GM18526 (cell line): Measurements from ENCODE around the gene TRPV6.

Experiments used
- POLR2A ChIP-seq: IDR thresholded peaks from 3 replicates; pipeline ENCODE4 v1.6.1; 2011; ENCODE audit not compliant: insufficient read length; ENCODE audit errors: extremely low read depth

The TRPV6 gene

DNA sequence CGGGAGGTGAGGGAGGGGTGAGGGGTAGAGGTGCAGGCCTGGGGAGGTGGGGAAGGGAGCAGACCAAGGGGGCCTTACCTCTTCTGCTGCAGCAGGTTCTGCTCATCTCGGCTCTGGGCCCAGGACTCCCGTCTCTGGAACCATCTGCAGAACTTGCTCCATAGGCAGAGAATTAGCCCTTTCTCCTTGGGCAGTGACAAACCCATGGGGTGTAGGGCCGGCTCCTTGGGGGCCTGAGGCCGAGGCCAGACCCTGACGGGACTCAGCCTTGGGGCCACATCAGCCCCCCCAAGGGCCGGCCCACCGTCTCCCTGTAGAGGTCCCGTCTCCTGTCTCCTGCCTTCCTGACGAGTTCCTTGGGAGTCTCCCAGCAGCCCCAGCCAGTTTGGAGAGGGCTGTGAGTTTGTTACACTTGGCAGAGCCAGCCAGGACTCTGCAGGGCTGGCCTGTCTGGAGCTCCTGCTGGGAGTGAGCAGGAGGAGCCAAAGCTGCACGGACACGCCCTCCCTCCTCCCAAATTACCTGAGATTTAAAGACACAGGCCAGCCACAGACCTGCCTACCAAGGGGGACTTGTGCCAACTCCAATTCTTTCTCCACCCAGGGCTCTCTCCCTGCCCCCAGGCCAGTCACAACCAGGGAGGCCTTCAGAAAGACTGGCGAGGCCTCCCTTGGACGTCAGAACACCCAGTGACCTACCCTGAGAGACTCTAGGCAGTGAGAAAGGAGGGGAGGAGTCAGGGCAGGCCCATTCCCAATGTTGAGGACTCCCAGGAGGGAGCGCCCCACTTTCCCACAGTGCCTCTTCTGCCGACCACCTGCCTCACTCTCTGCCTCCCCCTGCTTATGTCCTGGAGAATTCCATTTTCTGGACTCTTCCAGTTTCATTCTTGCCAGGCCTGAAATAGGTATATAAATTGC lies at the start of gene TRPV6:
TSS of gene TRPV6 (minus strand) at position 435 of the 920 bp plus-strand sequence.
- no peak for TF ChIP-seq POLR2A

DNA sequence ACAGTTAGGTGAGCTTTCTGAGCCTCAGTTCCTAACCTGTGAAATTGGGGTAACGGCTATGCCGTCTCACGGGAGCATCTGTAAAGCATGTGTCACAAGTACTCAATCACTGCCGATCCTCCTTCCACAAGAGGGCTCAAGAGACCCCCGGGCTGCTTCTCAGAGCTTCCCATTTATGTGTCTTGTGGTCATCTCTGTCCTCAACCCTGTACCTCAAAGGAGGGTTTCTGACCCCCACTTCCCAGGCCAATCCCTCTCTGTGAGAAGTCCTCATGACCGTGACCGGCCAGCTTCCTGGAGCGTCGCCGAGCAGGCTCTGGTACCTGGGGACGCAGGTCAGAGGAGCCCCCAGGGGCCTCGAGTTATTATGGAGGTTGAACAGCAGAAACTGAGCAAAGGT lies 48.5 kb upstream of the TRPV6 start:
- TF ChIP-seq POLR2A = no peak

GRCh38 chr7:142933624-142934023 lies 48.1 kb upstream of the TRPV6 start, which contains the start of gene TRPV5:
TSS of gene TRPV5 (minus strand) at chr7:142933746. CDS start at chr7:142933459, 287 bp downstream.
- TF ChIP-seq POLR2A = no peak

DNA sequence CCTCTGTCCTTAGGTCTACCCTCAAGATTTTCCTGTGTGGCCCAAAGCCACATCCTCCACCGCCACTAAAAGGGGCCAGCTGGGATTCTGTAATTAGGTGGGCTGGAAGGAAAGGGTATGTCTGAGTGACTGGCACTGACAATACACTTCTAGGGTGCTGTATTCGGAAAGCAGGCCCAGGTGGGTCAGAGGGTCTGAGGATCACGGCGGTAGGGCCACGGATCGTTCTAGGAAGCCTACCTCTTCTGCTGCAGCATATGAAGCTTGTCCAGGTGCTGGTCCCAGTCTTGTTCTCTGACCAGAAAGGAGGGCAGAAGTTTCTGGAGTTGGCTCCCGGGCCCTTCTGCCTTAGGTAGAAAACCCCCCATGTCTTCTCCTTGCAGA lies 47.5 kb upstream of the TRPV6 start:
- no peak for TF ChIP-seq POLR2A

DNA sequence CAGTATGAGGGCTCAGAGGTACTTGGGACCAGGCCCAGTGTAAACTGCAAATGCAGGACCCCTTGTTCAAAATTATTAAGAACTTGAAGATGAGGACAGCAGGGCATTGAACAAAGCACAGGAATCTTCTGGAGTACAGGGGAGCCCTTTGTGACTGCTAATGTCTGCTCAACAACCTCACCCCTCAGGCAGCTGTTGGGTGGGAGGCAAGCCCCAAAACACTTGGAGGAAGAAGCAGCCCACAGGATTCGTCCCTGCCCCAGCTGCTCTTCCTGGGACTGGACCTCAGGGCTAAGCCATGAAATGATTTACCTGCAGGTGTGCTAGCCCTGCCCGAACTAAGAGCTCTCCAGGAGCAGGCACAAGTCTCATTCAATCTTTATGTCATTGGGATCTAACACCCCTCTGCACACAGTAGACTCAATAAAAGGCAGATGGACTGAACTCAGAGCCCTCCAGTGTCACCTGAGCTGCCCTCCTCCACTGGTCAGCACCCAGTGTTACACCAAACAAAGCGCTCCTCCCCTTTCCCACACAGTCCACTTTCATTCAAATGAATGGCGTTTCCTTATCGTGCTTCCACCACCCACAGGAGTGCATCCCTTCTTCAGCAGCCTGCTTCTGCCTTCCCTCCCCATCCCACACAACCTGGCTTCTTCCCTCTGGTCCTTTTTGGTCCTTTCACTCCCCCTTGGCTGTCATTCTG lies 47.0 kb upstream of the TRPV6 start:
- no peak for TF ChIP-seq POLR2A

GRCh38 chr7:142930126-142930730 lies 44.7 kb upstream of the TRPV6 start:
- no peak for TF ChIP-seq POLR2A

DNA sequence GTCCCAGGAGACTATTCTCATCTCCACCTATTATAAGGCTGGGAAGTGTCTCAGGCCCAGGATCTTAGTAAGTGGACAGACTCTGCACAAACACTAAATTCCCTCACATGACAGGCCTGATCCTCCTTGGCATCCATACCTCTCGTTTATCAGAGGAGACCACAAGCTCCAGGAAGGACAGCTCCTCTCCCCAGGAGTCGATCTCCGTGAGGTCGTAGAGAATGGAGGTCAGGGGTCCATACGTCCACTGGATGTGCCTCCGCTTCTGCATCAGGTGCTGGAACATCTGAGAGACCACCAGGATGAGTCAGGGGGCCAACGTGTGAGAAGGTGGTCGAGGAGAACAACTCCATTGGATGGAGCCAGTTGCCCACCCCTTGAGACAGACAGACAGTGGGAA lies 42.4 kb upstream of the TRPV6 start:
- TF ChIP-seq POLR2A = no peak

- no peak for TF ChIP-seq POLR2A
Observed at GRCh38 chr7:142927085-142927745, 41.7 kb upstream of the TRPV6 start.

GRCh38 chr7:142925413-142925812 lies 39.9 kb upstream of the TRPV6 start:
- no peak for TF ChIP-seq POLR2A

DNA sequence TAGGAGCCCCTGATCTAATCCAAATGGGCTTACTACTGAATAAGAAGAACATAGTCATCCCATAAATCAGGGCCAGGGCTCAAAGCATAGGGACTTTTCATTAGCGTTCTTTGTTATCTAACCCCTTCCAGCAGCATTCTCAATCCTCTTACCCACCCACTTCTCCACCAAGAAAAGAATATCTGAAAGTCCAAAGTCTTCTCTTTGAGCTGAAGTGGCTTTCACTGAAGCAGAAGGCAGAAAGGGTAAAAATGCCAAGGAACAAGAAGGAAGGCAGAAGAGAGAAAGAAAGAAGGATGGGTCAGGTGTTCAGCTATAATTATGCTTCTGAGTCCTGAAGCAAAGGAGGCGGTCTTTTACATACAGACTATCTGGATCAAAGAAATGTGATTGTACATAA lies 37.8 kb upstream of the TRPV6 start:
- TF ChIP-seq POLR2A = no peak

DNA sequence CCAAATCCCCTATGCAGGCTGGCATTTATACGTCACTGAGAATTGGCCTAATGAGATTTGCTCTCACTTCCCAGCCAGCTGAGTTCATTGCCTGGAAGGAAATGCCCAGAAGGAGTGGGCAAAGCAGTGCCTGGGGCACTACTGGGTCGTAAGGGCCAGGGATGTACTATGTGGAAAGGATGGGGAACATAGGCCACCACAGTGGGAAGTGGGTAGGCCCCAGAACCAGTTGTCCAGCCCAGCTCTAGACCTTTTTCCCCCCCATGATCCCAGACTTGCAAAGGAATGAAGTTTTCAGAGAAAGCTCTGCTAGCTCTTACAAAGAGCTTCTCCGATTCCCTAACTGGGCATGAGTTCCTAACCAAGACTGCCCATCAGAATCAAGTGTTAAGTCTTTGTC lies 34.1 kb upstream of the TRPV6 start:
- no peak for TF ChIP-seq POLR2A

DNA sequence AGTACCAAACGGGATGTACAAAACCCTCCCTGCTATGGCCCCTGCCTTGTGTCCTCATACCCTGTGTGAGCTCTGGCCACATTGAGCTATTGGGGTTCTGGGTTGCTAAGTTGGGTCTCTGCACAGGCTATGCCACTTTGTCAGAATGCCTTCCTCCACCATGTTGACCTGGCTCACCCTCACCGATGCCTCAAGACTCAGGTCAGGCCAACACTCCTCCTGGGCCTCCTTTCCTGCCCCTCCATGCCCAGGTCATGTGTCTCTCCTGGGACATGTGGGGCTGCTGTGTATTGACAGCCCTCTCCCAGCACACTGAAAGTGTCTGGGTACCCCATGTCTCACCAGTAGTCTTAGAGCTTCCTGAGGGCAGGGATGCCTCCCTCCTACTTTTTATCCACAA lies 33.4 kb upstream of the TRPV6 start:
- TF ChIP-seq POLR2A = no peak

- TF ChIP-seq POLR2A = no peak
Observed at GRCh38 chr7:142917447-142917846, 31.9 kb upstream of the TRPV6 start.

DNA sequence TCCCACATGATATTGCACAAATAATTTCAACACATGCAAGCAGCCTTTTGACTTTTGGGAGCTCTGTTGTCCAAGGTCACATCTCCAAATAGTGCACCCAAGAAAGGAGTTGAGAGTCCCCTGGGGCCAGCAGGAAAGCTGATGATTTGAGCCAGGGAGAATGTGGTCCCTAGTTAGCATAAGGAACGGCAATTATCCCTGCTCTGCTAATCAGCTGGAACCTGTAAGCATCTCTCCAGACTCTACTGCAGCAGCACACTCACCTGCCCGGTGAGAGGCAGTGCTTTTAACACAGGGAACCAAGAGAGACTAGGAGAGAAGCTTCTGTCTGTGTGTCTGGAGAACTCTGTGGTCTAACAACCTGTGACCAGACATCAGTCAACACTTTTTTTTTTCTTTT lies 31.0 kb upstream of the TRPV6 start:
- no peak for TF ChIP-seq POLR2A

DNA sequence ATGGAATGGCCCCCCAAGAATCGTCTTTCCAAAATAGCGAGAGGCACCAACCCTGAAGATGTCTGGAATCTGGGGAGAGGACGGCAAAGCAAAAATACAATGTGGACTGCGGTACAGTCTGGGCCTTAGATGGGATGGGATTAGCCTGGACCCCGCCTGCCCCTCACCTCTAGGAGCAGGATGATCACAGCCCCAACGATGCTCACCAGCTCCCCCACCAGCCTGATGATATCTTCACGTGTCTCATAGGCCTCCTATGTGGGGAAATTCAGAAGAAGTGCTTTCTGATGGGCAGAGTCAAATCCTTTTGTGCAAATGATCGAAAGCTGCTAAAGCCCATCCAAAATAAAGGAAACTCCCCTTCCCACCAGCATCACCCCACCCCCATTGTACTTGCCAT lies 29.8 kb upstream of the TRPV6 start:
- TF ChIP-seq POLR2A = no peak

GRCh38 chr7:142914121-142914520 lies 28.6 kb upstream of the TRPV6 start:
- TF ChIP-seq POLR2A = no peak

GRCh38 chr7:142913566-142913965 lies 28.0 kb upstream of the TRPV6 start:
- TF ChIP-seq POLR2A = no peak
